ENCODE results near the gene SYCE3.

The SYCE3 gene

GRCh38 chr22:50581031-50581949, 18.6 kb upstream of the SYCE3 start (continued):
- TF ChIP-seq SCRT1 (tag by site-specific recombination; IDR thresholded peaks at IDR 0.05; ENCODE audit: borderline replicate concordance) (no peak), ZNF621 (tag by site-specific recombination; IDR thresholded peaks at IDR 0.05) (no peak), ZBTB7A (tag by site-specific recombination; IDR thresholded peaks at IDR 0.05; ENCODE audit: low read depth) (no peak), ZNF155 (tag by site-specific recombination; IDR thresholded peaks at IDR 0.05) (no peak), ZNF623 (tag by site-specific recombination; IDR thresholded peaks at IDR 0.05) (no peak), ZNF350 (tag by site-specific recombination; IDR thresholded peaks at IDR 0.05) (no peak), ZNF645 (tag by site-specific recombination; IDR thresholded peaks at IDR 0.05) (no peak), ZNF529 (tag by site-specific recombination; IDR thresholded peaks at IDR 0.05; ENCODE audit: insufficient replicate concordance) (no peak), ZNF16 (tag by site-specific recombination; IDR thresholded peaks at IDR 0.05; ENCODE audit: low read depth) (no peak), KLF1 (tag by site-specific recombination; IDR thresholded peaks at IDR 0.05) (no peak), ZNF549 (tag by site-specific recombination; IDR thresholded peaks at IDR 0.05) (no peak), ZSCAN5A (tag by site-specific recombination; IDR thresholded peaks at IDR 0.05) (no peak), ZNF239 (tag by site-specific recombination; IDR thresholded peaks at IDR 0.05) (no peak), ZNF24 (tag by site-specific recombination; IDR thresholded peaks at IDR 0.05) (no peak), ZBTB8A (tag by site-specific recombination; IDR thresholded peaks at IDR 0.05) (no peak), KLF7 (tag by site-specific recombination; IDR thresholded peaks at IDR 0.05; ENCODE audit: borderline replicate concordance) (no peak), EGR2 (tag by site-specific recombination; IDR thresholded peaks at IDR 0.05; ENCODE audit: low read depth) (peak; percentile 66), GLIS2 (tag by site-specific recombination; IDR thresholded peaks at IDR 0.05) (0 out of 2 replicates have a peak, but pooled peaks have one; percentile 17), ZNF660 (tag by site-specific recombination; IDR thresholded peaks at IDR 0.05) (peak; percentile 58; the same call in 1 of the 2 replicates), ZBTB1 (tag by site-specific recombination; IDR thresholded peaks at IDR 0.05) (no peak), ZSCAN4 (tag by site-specific recombination; IDR thresholded peaks at IDR 0.05) (no peak), SETDB1 (IDR thresholded peaks at IDR 0.05; ENCODE audit: insufficient read length, low read length) (no peak), ZNF148 (tag by site-specific recombination; IDR thresholded peaks at IDR 0.05; ENCODE audit: borderline replicate concordance) (no peak), ZNF362 (tag by site-specific recombination; IDR thresholded peaks at IDR 0.05) (no peak)
